WI38 (cell line): Measurements from ENCODE around the gene SEL1L2.

Experiments used
- H3K4me3 ChIP-seq: 2 replicates; pipeline ENCODE4 v1.5.1; 2011; ENCODE audit warnings: low read depth, mild to moderate bottlenecking, control low read depth, low read length
- CTCF ChIP-seq: IDR thresholded peaks from 2 replicates; pipeline ENCODE4 v1.5.1; 2012; ENCODE audit warnings: low read depth, mild to moderate bottlenecking, control low read depth, low read length

SEL1L2 gene

GRCh38 chr20:13960119-13960518 is 30.3 kb downstream of the SEL1L2 start:
- H3K4me3 ChIP-seq: no peak overlapping the region
- no peak for TF ChIP-seq CTCF

GRCh38 chr20:13953227-13953626 is 37.2 kb downstream of the SEL1L2 start:
- no peak for TF ChIP-seq CTCF
- H3K4me3 ChIP-seq: no peak overlapping the region

GRCh38 chr20:13947719-13948118 is 42.7 kb downstream of the SEL1L2 start:
- no peak overlapping the region for H3K4me3 ChIP-seq
- TF ChIP-seq CTCF: no peak

GRCh38 chr20:13941031-13941430 is 49.4 kb downstream of the SEL1L2 start:
- H3K4me3 ChIP-seq: no peak overlapping the region
- no peak for TF ChIP-seq CTCF

GRCh38 chr20:13936781-13937576 is 53.4 kb downstream of the SEL1L2 start:
- no peak overlapping the region for H3K4me3 ChIP-seq

GRCh38 chr20:13934992-13935894 is 55.2 kb downstream of the SEL1L2 start:
- H3K4me3 ChIP-seq: no peak overlapping the region
- TF ChIP-seq CTCF: no peak

More at GRCh38 chr20:13936781-13937576, 53.4 kb downstream of the SEL1L2 start:
- no peak for TF ChIP-seq CTCF

GRCh38 chr20:13930281-13930680 is 60.1 kb downstream of the SEL1L2 start:
- no peak for TF ChIP-seq CTCF
- H3K4me3 ChIP-seq: no peak overlapping the region
